H1 (cell line): ENCODE data around the gene LSM3. TPM values are rescaled to one million over a fixed set of nuclear protein-coding genes. Genes with fewer than 3 reads are reported as not detected.

Experiments
- CTCF ChIA-PET: fragments of 300-600 bp; sonication (Branson Sonifier 250); formaldehyde crosslinking; loops from one replicate; lab custom pipeline; 2021; ENCODE audit not compliant: partially characterized antibody; lab: Charles Lee
- POLR2A ChIA-PET: fragments of 300-600 bp; sonication (Branson Sonifier 250); formaldehyde crosslinking; loops from one replicate; lab custom pipeline; 2021; ENCODE audit warnings: inconsistent platforms; ENCODE audit not compliant: partially characterized antibody; lab: Charles Lee
- DNase-seq, 2 experiments: peaks; one replicate each; pipeline versions ENCODE4 v3.0.0 to v3.0.0-alpha.2; 2010 to 2022; ENCODE audit warnings: low spot score in 2 of 2, low read depth in 1 of 2, mixed read lengths in 1 of 2
- FAIRE-seq: peaks from 2 replicates; lab custom pipeline; 2011; peaks lifted over from hg19 to GRCh38; lab: Jason Lieb, UNC
- H2AFZ ChIP-seq: 2 replicates; pipeline ENCODE4 v1.8.1; 2012; ENCODE audit warnings: low read length, inconsistent platforms
- H2AK5ac ChIP-seq: 2 replicates; pipeline ENCODE4 v1.6.1; 2013; ENCODE audit warnings: low read depth, low read length
- H2BK120ac ChIP-seq: replicated peaks from 2 replicates; pipeline ENCODE3; 2013; ENCODE audit warnings: low read depth, low read length, inconsistent platforms
- H2BK12ac ChIP-seq: 2 replicates; pipeline ENCODE4 v1.6.1; 2013; ENCODE audit warnings: low read depth, low read length
- H2BK15ac ChIP-seq: 2 replicates; pipeline ENCODE4 v1.6.1; 2013; ENCODE audit warnings: low read length
- H2BK20ac ChIP-seq: 2 replicates; pipeline ENCODE4 v1.6.1; 2013; ENCODE audit warnings: low read length
- H2BK5ac ChIP-seq: 2 replicates; pipeline ENCODE4 v1.6.1; 2013; ENCODE audit warnings: low read depth, low read length
- H3K14ac ChIP-seq: 2 replicates; pipeline ENCODE4 v1.6.1; 2013; ENCODE audit warnings: inconsistent platforms; ENCODE audit not compliant: insufficient read length
- H3K18ac ChIP-seq: 2 replicates; pipeline ENCODE4 v1.6.1; 2013; ENCODE audit warnings: low read length; ENCODE audit errors: extremely low read depth
- H3K23ac ChIP-seq: 2 replicates; pipeline ENCODE4 v1.6.1; 2013; ENCODE audit warnings: inconsistent platforms; ENCODE audit not compliant: insufficient read length
- H3K23me2 ChIP-seq: 2 replicates; pipeline ENCODE4 v1.6.1; 2013; ENCODE audit warnings: low read depth, low read length
- H3K27ac ChIP-seq: 2 replicates; pipeline ENCODE4 v1.6.1; 2011; ENCODE audit warnings: low read depth, low read length, inconsistent platforms
- H3K27me3 ChIP-seq, 4 experiments: replicated peaks in 1 of 4; 1 replicate in 1 of 4; 2 replicates in 3 of 4; pipeline versions ENCODE4 v1.6.1 to v1.8.1; 2011 to 2013; ENCODE audit warnings: low read length in 3 of 4, mild to moderate bottlenecking in 3 of 4, inconsistent platforms in 2 of 4, mixed read lengths in 2 of 4, moderate library complexity in 1 of 4; ENCODE audit not compliant: control insufficient read depth in 3 of 4, insufficient read depth in 3 of 4; ENCODE audit errors: extremely low read depth in 1 of 4
- H3K36me3 ChIP-seq, 4 experiments: 2 replicates each; pipeline versions ENCODE4 v1.6.1 to v1.8.1; 2011 to 2013; ENCODE audit warnings: mild to moderate bottlenecking in 4 of 4, low read length in 3 of 4, moderate library complexity in 2 of 4, control low read depth in 1 of 4, inconsistent platforms in 1 of 4; ENCODE audit not compliant: insufficient read depth in 4 of 4, control insufficient read depth in 2 of 4
- H3K4ac ChIP-seq: replicated peaks from 2 replicates; pipeline ENCODE3; 2013; ENCODE audit warnings: low read length, low read depth, mixed read lengths, inconsistent platforms; ENCODE audit not compliant: insufficient read length
- H3K4me1 ChIP-seq, 4 experiments: replicated peaks in 1 of 4; 1 replicate in 1 of 4; 2 replicates in 3 of 4; pipeline versions ENCODE4 v1.6.1 to v1.8.1; 2011 to 2013; ENCODE audit warnings: low read length in 3 of 4, inconsistent platforms in 2 of 4, mixed read lengths in 1 of 4; ENCODE audit not compliant: insufficient read depth in 4 of 4, control insufficient read depth in 3 of 4
- H3K4me2 ChIP-seq, 2 experiments: 2 replicates each; pipeline versions ENCODE4 v1.6.1 to v1.8.1; 2011 to 2013; ENCODE audit warnings: low read depth in 2 of 2, low read length in 2 of 2, control low read depth in 1 of 2, inconsistent platforms in 1 of 2, mild to moderate bottlenecking in 1 of 2; ENCODE audit not compliant: insufficient read depth in 1 of 2
- H3K4me3 ChIP-seq, 4 experiments: fragments of 200-600, 300-600 bp in 1 of 4; sonication (generic), shearing (Covaris generic), sonication (Bioruptor Twin) in 1 of 4; 2 replicates each; pipeline versions ENCODE4 v1.5.1 to v1.8.1; 2011 to 2016; ENCODE audit warnings: low read length in 4 of 4, low read depth in 3 of 4, control low read depth in 2 of 4, inconsistent platforms in 2 of 4, mild to moderate bottlenecking in 2 of 4, mixed read lengths in 1 of 4, moderate library complexity in 1 of 4; ENCODE audit not compliant: insufficient read depth in 2 of 4; ENCODE audit errors: extremely low read depth in 1 of 4
- H3K56ac ChIP-seq: replicated peaks from 2 replicates; pipeline ENCODE3; 2013; ENCODE audit warnings: low read depth, mild to moderate bottlenecking, mixed read lengths, low read length, inconsistent platforms; ENCODE audit not compliant: insufficient read length
- H3K79me1 ChIP-seq: 2 replicates; pipeline ENCODE4 v1.6.1; 2013; ENCODE audit warnings: low read depth, low read length, control low read depth
- H3K79me2 ChIP-seq, 2 experiments: 2 replicates each; pipeline versions ENCODE4 v1.6.1 to v1.8.1; 2012 to 2013; ENCODE audit warnings: low read length in 2 of 2, mild to moderate bottlenecking in 2 of 2, inconsistent platforms in 1 of 2; ENCODE audit not compliant: insufficient read depth in 2 of 2, control insufficient read depth in 1 of 2
- H3K9ac ChIP-seq, 4 experiments: replicated peaks in 1 of 4; 1 replicate in 1 of 4; 2 replicates in 3 of 4; pipeline versions ENCODE4 v1.6.1 to v1.8.1; 2011 to 2013; ENCODE audit warnings: low read depth in 3 of 4, low read length in 3 of 4, control low read depth in 2 of 4, mild to moderate bottlenecking in 2 of 4, moderate library complexity in 2 of 4, inconsistent platforms in 1 of 4; ENCODE audit errors: extremely low read depth in 1 of 4
- H3K9me3 ChIP-seq, 2 experiments: 2 replicates each; pipeline versions ENCODE4 v1.6.1 to v1.8.1; 2012 to 2013; ENCODE audit warnings: mild to moderate bottlenecking in 2 of 2, moderate library complexity in 2 of 2, control low read depth in 1 of 2, inconsistent platforms in 1 of 2, low read depth in 1 of 2, low read length in 1 of 2, mixed read lengths in 1 of 2; ENCODE audit not compliant: insufficient read depth in 2 of 2
- H4K20me1 ChIP-seq, 2 experiments: replicated peaks in 1 of 2; 2 replicates each; pipeline versions ENCODE3 to v1.8.1; 2011 to 2013; ENCODE audit warnings: inconsistent platforms in 2 of 2, low read length in 2 of 2, mild to moderate bottlenecking in 1 of 2; ENCODE audit not compliant: insufficient read depth in 2 of 2, control insufficient read depth in 1 of 2
- H4K5ac ChIP-seq: 2 replicates; pipeline ENCODE4 v1.6.1; 2013; ENCODE audit warnings: low read length, low read depth, mixed read lengths, inconsistent platforms; ENCODE audit not compliant: insufficient read length
- H4K8ac ChIP-seq: 2 replicates; pipeline ENCODE4 v1.8.0; 2013; ENCODE audit warnings: mild to moderate bottlenecking, moderate library complexity, low read length, inconsistent platforms; ENCODE audit not compliant: insufficient read depth; ENCODE audit errors: extremely low read depth
- H4K91ac ChIP-seq: replicated peaks from 2 replicates; pipeline ENCODE3; 2013; ENCODE audit warnings: low read length, mixed read lengths, inconsistent platforms; ENCODE audit not compliant: insufficient read length
- KDM1A ChIP-seq: fragments of 200-600, 300-600 bp; sonication (generic); IDR thresholded peaks from 2 replicates; pipeline ENCODE4 v1.7.1; 2016; ENCODE audit warnings: mild to moderate bottlenecking, low read length, borderline replicate concordance
- RXRA ChIP-seq: IDR thresholded peaks from 2 replicates; pipeline ENCODE4 v1.6.1; 2011; ENCODE audit warnings: low read depth, mild to moderate bottlenecking, low read length, moderate library complexity; ENCODE audit not compliant: insufficient read depth
- WGBS, 2 experiments: shearing (Covaris generic) in 1 of 2; methylation state at CpG; one replicate each; pipeline versions ENCODE4 v1.1.6 to v1.1.7; 2013 to 2015; ENCODE audit warnings: low lambda C conversion rate in 2 of 2, mixed read lengths in 2 of 2, inconsistent platforms in 1 of 2, low coverage in 1 of 2, missing lambda C conversion rate in 1 of 2; ENCODE audit not compliant: insufficient replicate concordance in 2 of 2, insufficient coverage in 1 of 2, insufficient read length in 1 of 2; ENCODE audit errors: extremely low coverage in 1 of 2, missing lambda C conversion rate in 1 of 2; 5-methylcytosine and 5-hydroxymethylcytosine counted together
- polyA plus RNA-seq, 7 experiments: library from polyadenylated mRNA; depleted of rRNA in 3 of 7; stranded (reverse) in 5 of 7; unstranded in 2 of 7; fragments of >200 nt in 5 of 7; fragments of 200-250 nt in 2 of 7; gene quantifications; 1 replicate in 5 of 7; 2 replicates in 1 of 7; 4 replicates in 1 of 7; pipeline versions ENCODE4 v1.2.1 to v1.2.3, GENCODE V29; 2011 to 2013; ENCODE audit warnings: missing spikeins in 2 of 7, mixed read lengths in 2 of 7
- total RNA-seq: library from RNA; stranded (reverse); fragmentation: NEBNext Ultra II Directional; extraction: Animal tissue kit (Norgen Biotek cat#: 25700); gene quantifications from 2 replicates; pipeline ENCODE4 v1.2.1, GENCODE V29; 2021

LSM3 gene
- total and polyA plus RNA-seq, 2 of the 8 experiments (the other 6 are each of a cell fraction or from before 2014, with no cell fraction given): 7.1 to 25.4 TPM

GRCh38 chr3:14202874-14203520 lies 24.4 kb downstream of the LSM3 start:
- Histone ChIP-seq H3K56ac (no peak overlapping the region), H3K27me3 (no peaks in the 10 kb centered on the region), H3K4ac (no peak overlapping the region), H2BK5ac (no peak overlapping the region), H4K91ac (no peak overlapping the region), H3K27ac (no peak overlapping the region), H2BK15ac (0 out of 2 replicates have a peak overlapping the region, but pooled peaks have one; percentile 49), H3K4me2 (no peak overlapping the region), H3K79me1 (no peaks in the 10 kb centered on the region), H3K9me3 (no peaks in the 10 kb centered on the region), H4K5ac (no peak overlapping the region), H3K4me3 (no peak overlapping the region), H3K23ac (no peak overlapping the region), H2AFZ (no peak overlapping the region), H4K8ac (no peak overlapping the region), H3K18ac (no peak overlapping the region), H3K4me1 (no peaks in the 10 kb centered on the region; a peak in 2 of 7 replicates), H3K9ac (no peak overlapping the region; a peak in 1 of 7 replicates), H3K79me2 (no peaks in the 10 kb centered on the region), H4K20me1 (peaks cover 0 to 4% of the 10 kb centered on the region in 2 experiments), H3K14ac (no peak overlapping the region), H2AK5ac (no peak overlapping the region; the same call in 1 of the 2 replicates), H2BK20ac (no peak overlapping the region), H3K23me2 (no peaks in the 10 kb centered on the region), H2BK120ac (no peak overlapping the region), H2BK12ac (no peak overlapping the region), H3K36me3 (peaks cover 4 to 8% (median 6%) of the 10 kb centered on the region in 4 experiments; a peak in 6 of 8 replicates)
- no peak for FAIRE-seq
- POLR2A ChIA-PET: interaction anchor here (0.8 to 2.6 kb wide), 5 partner anchors 9 to 213 kb away, joined by 3 to 12 read pairs (median 6); partner anchors contain the start of genes LSM3 and XPC
- TF ChIP-seq RXRA (no peak), KDM1A (0 out of 2 replicates have a peak, but pooled peaks have one; percentile 88)
- 78% methylated on average over 23 of the region's 23 CpGs; no CpG with 5 or more reads in 1 of the 2 experiments for WGBS, 2 experiments
- DNase-seq: no peak
- CTCF ChIA-PET: interaction anchor here (0.6 to 7.6 kb wide), 82 partner anchors 8 to 477 kb away, joined by 3 to 157 read pairs (median 5); partner anchors contain the start of genes LSM3 and XPC
